Nephron (organoid): Measurements from ENCODE around the gene NIPSNAP2.
"Not testable (repeated sequence)": the region's sequence is repeated elsewhere in the genome, so short reads cannot be mapped to it uniquely, and the experiment has no call there.

Experiments
- H3K27ac Mint-ChIP-seq, 3 experiments: 2 replicates each; pipeline ENCODE4 v1.8.0; 2020; ENCODE audit warnings: mixed read lengths in 3 of 3, mild to moderate bottlenecking in 2 of 3, moderate library complexity in 1 of 3
- H3K27me3 Mint-ChIP-seq: 2 replicates; pipeline ENCODE4 v1.8.0; 2021; ENCODE audit warnings: low read depth, mild to moderate bottlenecking, moderate library complexity, mixed read lengths
- H3K36me3 Mint-ChIP-seq: 2 replicates; pipeline ENCODE4 v1.8.0; 2020; ENCODE audit warnings: low read depth, mixed read lengths
- H3K4me1 Mint-ChIP-seq: 2 replicates; pipeline ENCODE4 v1.8.0; 2020; ENCODE audit warnings: mixed read lengths
- H3K4me3 Mint-ChIP-seq, 3 experiments: 2 replicates each; pipeline ENCODE4 v1.8.0; 2020; ENCODE audit warnings: mild to moderate bottlenecking in 3 of 3, mixed read lengths in 3 of 3, moderate library complexity in 2 of 3
- H3K9me3 Mint-ChIP-seq: 2 replicates; pipeline ENCODE4 v1.8.0; 2020; ENCODE audit warnings: mixed read lengths
- TF ChIP-seq, protein P1 (sequence below), 3 experiments: fragments of 200-600 bp; sonication (generic); IDR thresholded peaks; one replicate each; pipeline ENCODE4 v1.5.0; 2021; ENCODE audit warnings: antibody characterized with exemption in 3 of 3; ENCODE audit not compliant: unreplicated experiment in 3 of 3

NIPSNAP2 gene

DNA sequence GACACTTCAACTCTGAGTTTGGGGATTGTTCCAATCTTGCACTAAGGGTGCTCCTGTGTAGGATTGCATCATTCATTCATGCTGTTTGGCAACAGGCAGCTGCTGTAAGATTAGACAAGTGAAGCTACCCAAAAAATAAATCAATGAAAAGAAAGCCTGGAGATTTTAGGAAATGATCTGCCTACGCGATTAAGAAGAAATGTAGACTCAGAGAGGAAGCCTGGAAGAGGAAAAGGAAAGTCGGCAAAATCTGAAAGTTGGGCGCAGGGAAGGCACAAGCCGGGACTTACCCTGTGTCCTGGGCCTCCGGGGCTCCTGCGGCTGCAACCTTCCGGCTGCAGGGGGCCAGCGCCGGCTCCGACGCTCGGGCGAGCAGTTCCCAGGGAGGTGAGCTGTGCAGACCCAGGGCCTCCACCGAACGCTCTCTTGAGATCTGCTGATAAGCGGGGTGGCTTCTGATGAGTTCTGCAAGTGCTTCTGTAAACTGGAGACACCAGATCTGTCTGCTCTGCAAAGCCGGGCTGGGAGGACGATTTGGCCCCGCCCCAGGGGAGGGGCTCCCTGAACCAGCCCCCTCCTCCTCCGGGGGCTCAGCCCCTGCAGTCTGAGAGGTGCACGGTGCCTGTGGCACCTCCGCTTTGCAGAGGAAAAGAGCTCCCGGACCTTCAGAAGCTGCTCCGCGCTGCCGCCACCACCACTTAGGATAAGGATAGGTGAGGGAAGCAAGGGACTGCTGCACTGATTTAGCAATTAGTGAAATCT is 69.5 kb downstream of the NIPSNAP2 start:
- Mint-ChIP-seq H3K4me3 (peak overlapping the region; percentile 82 to 89 (median 87)), H3K36me3 (peaks cover 18% of the 10 kb centered on the region), H3K27ac (peak overlapping the region in 2 of 3 experiments; percentile 34 to 48), H3K4me1 (peaks cover 11% of the 10 kb centered on the region), H3K27me3 (no peaks in the 10 kb centered on the region), H3K9me3 (no peaks in the 10 kb centered on the region)
- TF ChIP-seq, protein P1, sequence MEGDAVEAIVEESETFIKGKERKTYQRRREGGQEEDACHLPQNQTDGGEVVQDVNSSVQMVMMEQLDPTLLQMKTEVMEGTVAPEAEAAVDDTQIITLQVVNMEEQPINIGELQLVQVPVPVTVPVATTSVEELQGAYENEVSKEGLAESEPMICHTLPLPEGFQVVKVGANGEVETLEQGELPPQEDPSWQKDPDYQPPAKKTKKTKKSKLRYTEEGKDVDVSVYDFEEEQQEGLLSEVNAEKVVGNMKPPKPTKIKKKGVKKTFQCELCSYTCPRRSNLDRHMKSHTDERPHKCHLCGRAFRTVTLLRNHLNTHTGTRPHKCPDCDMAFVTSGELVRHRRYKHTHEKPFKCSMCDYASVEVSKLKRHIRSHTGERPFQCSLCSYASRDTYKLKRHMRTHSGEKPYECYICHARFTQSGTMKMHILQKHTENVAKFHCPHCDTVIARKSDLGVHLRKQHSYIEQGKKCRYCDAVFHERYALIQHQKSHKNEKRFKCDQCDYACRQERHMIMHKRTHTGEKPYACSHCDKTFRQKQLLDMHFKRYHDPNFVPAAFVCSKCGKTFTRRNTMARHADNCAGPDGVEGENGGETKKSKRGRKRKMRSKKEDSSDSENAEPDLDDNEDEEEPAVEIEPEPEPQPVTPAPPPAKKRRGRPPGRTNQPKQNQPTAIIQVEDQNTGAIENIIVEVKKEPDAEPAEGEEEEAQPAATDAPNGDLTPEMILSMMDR (IDR thresholded peaks at IDR 0.05; ENCODE audit: unreplicated experiment in 3 of 3), result peak; percentile 29 to 40 (median 30)

DNA sequence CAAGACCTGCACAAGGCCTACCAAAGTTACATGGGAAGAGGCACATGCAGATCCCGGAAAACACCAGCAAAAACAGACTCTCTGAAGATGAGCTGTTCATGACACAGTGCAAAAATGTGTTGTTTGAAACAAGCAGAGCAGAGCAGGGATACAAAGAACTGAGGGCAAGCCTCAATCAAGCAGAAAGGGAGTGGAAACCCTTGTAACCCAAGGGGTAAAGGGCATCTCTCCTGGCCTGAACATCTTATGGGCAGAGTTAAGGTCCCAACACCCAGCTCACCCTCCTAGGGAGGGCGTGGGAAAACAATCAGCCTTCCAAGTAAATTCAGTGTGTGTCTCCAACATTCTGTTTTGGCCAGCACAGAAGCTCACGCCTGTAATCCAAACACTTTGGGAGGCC is 76.3 kb downstream of the NIPSNAP2 start:
- no peaks in the 10 kb centered on the region for H3K27me3 Mint-ChIP-seq
- no peak overlapping the region for H3K4me3 Mint-ChIP-seq
- TF ChIP-seq, protein P1 (IDR thresholded peaks at IDR 0.05; ENCODE audit: unreplicated experiment in 3 of 3), result no peak
- peaks cover 16% of the 10 kb centered on the region for H3K36me3 Mint-ChIP-seq
- no peaks in the 10 kb centered on the region for H3K9me3 Mint-ChIP-seq
- H3K27ac Mint-ChIP-seq, result peak overlapping the region in 1 of 3 experiments; percentile 20
- no peaks in the 10 kb centered on the region for H3K4me1 Mint-ChIP-seq

DNA sequence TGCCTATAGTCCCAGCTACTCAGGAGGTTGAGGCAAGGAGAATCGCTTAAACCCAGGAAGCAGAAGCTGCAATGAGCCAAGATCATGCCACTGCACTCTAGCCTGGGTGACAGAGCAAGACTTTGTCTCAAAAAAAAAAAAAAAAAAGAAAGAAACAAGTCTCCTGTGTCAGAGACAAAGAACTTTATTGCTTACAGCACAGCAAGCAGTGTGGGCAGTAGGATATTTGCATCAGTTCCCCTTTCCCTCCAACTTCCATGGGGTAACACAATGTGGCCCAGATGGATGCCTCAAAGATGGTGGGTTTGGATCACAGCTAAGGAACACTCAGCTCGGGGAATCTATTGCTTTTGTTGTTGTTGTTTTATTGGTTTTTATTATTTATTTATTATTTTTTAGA is 81.4 kb downstream of the NIPSNAP2 start:
- H3K4me1 Mint-ChIP-seq, result peaks cover 21% of the 10 kb centered on the region
- H3K27ac Mint-ChIP-seq, H3K9me3 Mint-ChIP-seq, H3K4me3 Mint-ChIP-seq, H3K27me3 Mint-ChIP-seq: not testable (repeated sequence)
- peaks cover 11% of the 10 kb centered on the region for H3K36me3 Mint-ChIP-seq

DNA sequence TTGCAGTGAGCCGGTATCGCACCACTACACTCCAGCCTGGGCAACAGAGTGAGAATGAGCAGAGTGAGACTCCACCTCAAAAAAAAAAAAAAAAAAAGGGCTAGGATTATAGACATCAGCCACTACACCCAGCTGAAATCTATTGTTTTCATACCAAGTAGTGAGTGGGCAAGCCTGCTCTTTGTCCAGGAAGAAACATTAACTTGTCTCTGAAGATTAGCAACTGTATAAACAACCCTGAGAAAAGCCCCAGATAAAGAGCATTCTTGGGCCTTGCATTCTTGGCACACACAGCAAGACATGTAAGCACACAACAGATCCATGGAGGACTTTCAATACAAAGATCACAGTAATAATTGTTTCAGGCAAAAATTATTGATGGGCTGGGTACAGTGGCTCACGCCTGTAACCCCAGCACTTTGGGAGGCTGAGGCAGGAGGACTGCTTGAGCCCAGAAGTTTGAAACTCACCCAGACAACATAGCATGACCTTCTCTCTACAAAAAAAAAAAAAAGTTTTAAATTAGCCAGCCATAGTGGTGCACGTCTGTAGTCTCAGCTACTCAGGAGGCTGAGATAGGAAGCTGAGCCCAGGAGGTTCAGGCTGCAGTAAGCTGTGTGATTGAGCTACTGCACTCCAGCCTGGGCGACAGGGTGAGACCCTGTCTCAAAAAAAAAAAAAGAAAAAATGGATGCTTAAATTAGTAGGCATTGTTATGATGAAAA is 82.5 kb downstream of the NIPSNAP2 start:
- peak overlapping the region; percentile 99 to 100 (median 99) for H3K27ac Mint-ChIP-seq

DNA sequence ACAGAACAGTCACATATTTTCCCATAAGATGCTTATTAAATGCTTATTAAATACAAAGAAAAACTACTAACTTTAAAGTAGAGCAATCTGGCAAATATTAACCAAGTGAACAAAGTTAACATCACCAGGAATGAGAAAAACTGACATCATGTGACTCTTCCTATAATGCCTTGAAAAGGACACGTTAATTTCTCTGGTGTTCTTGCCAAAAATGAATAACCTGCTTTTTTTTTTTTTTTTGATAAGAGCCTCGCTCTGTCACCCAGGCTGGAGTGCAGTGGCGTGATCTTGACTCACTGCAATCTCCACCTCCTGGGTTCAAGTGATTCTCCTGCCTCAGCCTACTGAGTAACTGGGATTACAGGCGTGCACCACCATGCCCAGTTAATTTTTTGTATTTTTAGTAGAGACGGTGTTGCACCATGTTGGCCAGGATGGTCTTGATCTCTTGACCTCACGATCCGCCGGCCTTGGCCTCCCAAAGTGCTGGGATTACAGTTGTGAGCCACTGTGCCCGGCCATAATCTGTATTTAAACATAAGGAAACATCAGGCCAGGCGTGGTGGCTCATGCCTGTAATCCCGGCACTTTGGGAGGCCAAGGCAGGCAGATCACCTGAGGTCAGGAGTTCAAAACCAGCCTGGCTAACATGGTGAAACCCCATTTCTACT is 83.2 kb downstream of the NIPSNAP2 start:
- Mint-ChIP-seq H3K4me1 (peaks cover 26% of the 10 kb centered on the region), H3K27ac (peak overlapping the region; percentile 99 to 100 (median 99))
- not testable (repeated sequence) for H3K4me3 Mint-ChIP-seq, H3K9me3 Mint-ChIP-seq, H3K27me3 Mint-ChIP-seq, H3K36me3 Mint-ChIP-seq

More for the DNA sequence above, 82.5 kb downstream of the NIPSNAP2 start:
- Mint-ChIP-seq H3K4me3 (peak overlapping the region; percentile 37 to 64 (median 60)), H3K4me1 (peaks cover 26% of the 10 kb centered on the region), H3K9me3 (no peaks in the 10 kb centered on the region), H3K36me3 (peaks cover 10% of the 10 kb centered on the region), H3K27me3 (no peaks in the 10 kb centered on the region)
- TF ChIP-seq, protein P1 (IDR thresholded peaks at IDR 0.05; ENCODE audit: unreplicated experiment in 3 of 3), result no peak

DNA sequence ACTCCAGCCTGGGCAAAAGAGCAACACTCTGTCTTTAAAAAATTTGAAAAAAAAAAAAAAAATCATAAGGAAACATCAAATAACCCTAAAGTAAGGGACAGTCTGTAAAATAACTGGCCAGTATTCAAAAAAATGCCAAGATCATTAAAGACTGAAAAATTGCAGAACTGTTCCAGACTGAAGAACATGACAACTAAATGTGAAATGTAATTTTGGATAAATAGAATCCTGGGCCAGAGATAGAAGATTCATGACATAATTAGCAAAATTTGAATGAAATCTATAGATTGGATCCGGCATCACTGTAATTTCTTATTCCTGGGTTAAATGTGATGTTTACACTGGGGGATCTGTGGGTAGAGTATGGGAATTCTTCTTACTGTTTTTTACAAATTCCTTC is 83.9 kb downstream of the NIPSNAP2 start:
- peak overlapping the region; percentile 61 to 67 (median 65) for H3K27ac Mint-ChIP-seq
- H3K4me3 Mint-ChIP-seq, result peak overlapping the region; percentile 7 to 40 (median 12)
- TF ChIP-seq, protein P1 (IDR thresholded peaks at IDR 0.05; ENCODE audit: unreplicated experiment in 3 of 3), result no peak
- H3K27me3 Mint-ChIP-seq, result no peaks in the 10 kb centered on the region
- peaks cover 10% of the 10 kb centered on the region for H3K36me3 Mint-ChIP-seq
- peaks cover 26% of the 10 kb centered on the region for H3K4me1 Mint-ChIP-seq
- H3K9me3 Mint-ChIP-seq, result no peaks in the 10 kb centered on the region

DNA sequence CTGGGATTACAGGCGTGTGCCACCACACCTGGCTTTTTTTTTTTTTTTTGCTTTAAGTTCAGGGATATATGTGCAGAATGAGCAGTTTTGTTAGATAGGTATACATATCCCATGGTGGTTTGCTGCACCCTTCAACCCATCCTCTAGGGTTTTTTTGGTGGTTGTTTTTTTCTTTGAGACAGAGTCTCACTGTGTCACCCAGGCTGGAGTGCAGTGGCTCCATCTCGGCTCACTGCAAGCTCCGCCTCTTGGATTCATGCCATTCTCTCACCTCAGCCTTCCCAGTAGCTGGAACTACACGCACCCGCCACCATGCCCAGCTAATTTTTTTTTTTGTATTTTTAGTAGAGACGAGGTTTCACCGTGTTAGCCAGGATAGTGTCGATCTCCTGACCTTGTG is 84.4 kb downstream of the NIPSNAP2 start:
- H3K4me1 Mint-ChIP-seq, result peaks cover 26% of the 10 kb centered on the region
- not testable (repeated sequence) for H3K27me3 Mint-ChIP-seq, H3K9me3 Mint-ChIP-seq
- H3K27ac Mint-ChIP-seq, result peak overlapping the region; percentile 61 to 67 (median 65)
- peaks cover 15% of the 10 kb centered on the region for H3K36me3 Mint-ChIP-seq
- peak overlapping the region in 2 of 3 experiments; percentile 19 to 38 for H3K4me3 Mint-ChIP-seq
